Endothelial cell of umbilical vein (primary cell): ENCODE results near the gene ARMC3. TPM values are rescaled to one million over a fixed set of nuclear protein-coding genes. Genes with fewer than 3 reads are reported as not detected.

Source experiments
- BruUV-seq: library from RNA; stranded (reverse); fragments of 400-500 nt; replicated peaks from 2 replicates; lab custom pipeline; 2021; lab: Mats Ljungman, UMichigan
- CTCF ChIA-PET: fragments of 300-600, 350-600 bp; sonication (Branson Sonifier 250); formaldehyde crosslinking; loops from one replicate; lab custom pipeline; 2021; ENCODE audit warnings: antibody characterized with exemption, inconsistent platforms; lab: Charles Lee
- POLR2A ChIA-PET: fragments of 300-600, 350-600 bp; sonication (Branson Sonifier 250); formaldehyde crosslinking; loops from one replicate; lab custom pipeline; 2021; ENCODE audit warnings: antibody characterized with exemption, inconsistent platforms; lab: Charles Lee
- DNase-seq: peaks from one replicate; pipeline ENCODE4 v3.0.0-alpha.2; 2011; ENCODE audit warnings: low read depth, low spot score
- FAIRE-seq: peaks from 2 replicates; lab custom pipeline; 2011; peaks lifted over from hg19 to GRCh38; lab: Jason Lieb, UNC
- H2AFZ ChIP-seq: 2 replicates; pipeline ENCODE4 v1.6.0; 2012; ENCODE audit warnings: low read depth, low read length, control low read depth, inconsistent platforms
- H3K27ac ChIP-seq: 2 replicates; pipeline ENCODE4 v1.5.1; 2011; ENCODE audit warnings: low read depth, mild to moderate bottlenecking, control low read depth, low read length, moderate library complexity; ENCODE audit not compliant: insufficient read depth
- H3K27me3 ChIP-seq, 2 experiments: 2 replicates each; pipeline versions ENCODE4 v1.6.0 to v1.6.1; 2011; ENCODE audit warnings: low read length in 2 of 2, mixed read lengths in 1 of 2; ENCODE audit not compliant: control insufficient read depth in 2 of 2, insufficient read depth in 2 of 2
- H3K36me3 ChIP-seq, 2 experiments: 2 replicates in 1 of 2; 3 replicates in 1 of 2; pipeline ENCODE4 v1.5.1; 2011; ENCODE audit warnings: low read length in 2 of 2, mild to moderate bottlenecking in 1 of 2, moderate library complexity in 1 of 2; ENCODE audit not compliant: control insufficient read depth in 2 of 2, insufficient read depth in 2 of 2; ENCODE audit errors: extremely low read depth in 1 of 2
- H3K4me1 ChIP-seq: 3 replicates; pipeline ENCODE4 v1.5.1; 2011; ENCODE audit warnings: mild to moderate bottlenecking, low read length; ENCODE audit not compliant: control insufficient read depth, insufficient read depth; ENCODE audit errors: extremely low read depth
- H3K4me2 ChIP-seq: 2 replicates; pipeline ENCODE4 v1.6.1; 2011; ENCODE audit warnings: low read length, control low read depth, mixed read lengths; ENCODE audit not compliant: insufficient read depth
- H3K4me3 ChIP-seq, 3 experiments: fragments of 200-600 bp in 1 of 3; sonication (generic), shearing (Covaris generic) in 1 of 3; replicated peaks in 1 of 3; 2 replicates each; pipeline ENCODE4 v1.5.1; 2011 to 2016; ENCODE audit warnings: control low read depth in 3 of 3, low read length in 3 of 3, mild to moderate bottlenecking in 2 of 3, inconsistent platforms in 1 of 3, low read depth in 1 of 3, moderate library complexity in 1 of 3; ENCODE audit not compliant: insufficient read depth in 1 of 3
- H3K79me2 ChIP-seq: 2 replicates; pipeline ENCODE4 v1.6.0; 2012; ENCODE audit warnings: low read length, inconsistent platforms; ENCODE audit not compliant: control insufficient read depth, insufficient read depth
- H3K9ac ChIP-seq: replicated peaks from 2 replicates; pipeline ENCODE3; 2011; ENCODE audit warnings: low read length, control low read depth; ENCODE audit not compliant: insufficient read depth; ENCODE audit errors: extremely low read depth
- H3K9me1 ChIP-seq: replicated peaks from 3 replicates; pipeline ENCODE4 v1.6.0; 2011; ENCODE audit warnings: mild to moderate bottlenecking, low read length; ENCODE audit not compliant: control insufficient read depth, insufficient read depth; ENCODE audit errors: extremely low read depth
- H3K9me3 ChIP-seq: replicated peaks from 2 replicates; pipeline ENCODE4 v1.5.1; 2012; ENCODE audit warnings: low read length, inconsistent platforms; ENCODE audit not compliant: control insufficient read depth, insufficient read depth
- H4K20me1 ChIP-seq: replicated peaks from 2 replicates; pipeline ENCODE3; 2011; ENCODE audit warnings: mild to moderate bottlenecking, low read length; ENCODE audit not compliant: control insufficient read depth, insufficient read depth; ENCODE audit errors: extremely low read depth
- CTCF ChIP-seq, 2 donors: IDR thresholded peaks; 1 replicate in 1 of 2; 2 replicates in 1 of 2; pipeline ENCODE4 v1.5.1; 2011; ENCODE audit warnings: low read length in 2 of 2, mild to moderate bottlenecking in 2 of 2, moderate library complexity in 2 of 2, control low read depth in 1 of 2, inconsistent platforms in 1 of 2, low read depth in 1 of 2; ENCODE audit not compliant: insufficient read depth in 1 of 2; ENCODE audit errors: extremely low read depth in 1 of 2
- EZH2 ChIP-seq: IDR thresholded peaks from 2 replicates; pipeline ENCODE4 v1.6.1; 2012; ENCODE audit warnings: borderline replicate concordance, low read depth, mild to moderate bottlenecking, moderate library complexity, low read length, inconsistent platforms; ENCODE audit not compliant: severe bottlenecking
- FOS ChIP-seq: IDR thresholded peaks from 2 replicates; pipeline ENCODE4 v1.6.1; 2011; ENCODE audit warnings: mild to moderate bottlenecking, low read length, moderate library complexity, borderline replicate concordance; ENCODE audit not compliant: insufficient read depth
- GATA2 ChIP-seq: IDR thresholded peaks from 2 replicates; pipeline ENCODE4 v1.7.0; 2011; ENCODE audit warnings: low read depth, mild to moderate bottlenecking, moderate library complexity, mixed read lengths, low read length; ENCODE audit not compliant: insufficient read length, insufficient read depth
- JUN ChIP-seq: IDR thresholded peaks from 2 replicates; pipeline ENCODE4 v1.6.1; 2011; ENCODE audit warnings: borderline replicate concordance, low read depth; ENCODE audit not compliant: insufficient read length, insufficient read depth
- MYC ChIP-seq: IDR thresholded peaks from one replicate; pipeline ENCODE4 v1.6.1; 2011; ENCODE audit warnings: mild to moderate bottlenecking, low read depth, low read length
- POLR2A ChIP-seq: IDR thresholded peaks from 2 replicates; pipeline ENCODE4 v1.6.1; 2012; ENCODE audit warnings: low read depth, mild to moderate bottlenecking, control low read depth, low read length
- POLR2AphosphoS5 ChIP-seq: IDR thresholded peaks from 2 replicates; pipeline ENCODE4 v1.6.1; 2012; ENCODE audit warnings: low read depth, mild to moderate bottlenecking, control low read depth, low read length, moderate library complexity; ENCODE audit not compliant: insufficient read depth
- dilution Hi-C: fragments of 300-500 bp; cut with MboI; formaldehyde crosslinking; loops from one replicate; pipeline ENCODE4 v1.15.0; 2019; ENCODE audit warnings: low sequenced_read_pairs; ENCODE audit not compliant: extremely low pct_ligation_motif_present
- intact Hi-C: fragments of 100-400 bp; cut with micrococcal nuclease; formaldehyde crosslinking; loops from one replicate; pipeline ENCODE4 v1.10.0; 2022
- polyA plus RNA-seq, 4 experiments: library from polyadenylated mRNA; depleted of rRNA in 3 of 4; stranded (reverse) in 3 of 4; unstranded in 1 of 4; fragments of >200 nt; gene quantifications; 2 replicates each; pipeline versions ENCODE4 v1.2.1 to v1.2.3, GENCODE V29; 2011 to 2012; ENCODE audit warnings: missing spikeins in 1 of 4
- total RNA-seq: library from RNA; stranded (reverse); gene quantifications from 2 replicates; pipeline ENCODE4 v1.2.3, GENCODE V29; 2021
- TF ChIP-seq, protein P1 (sequence below): IDR thresholded peaks from 2 replicates; pipeline ENCODE4 v1.6.1; 2011; ENCODE audit not compliant: insufficient read depth, insufficient read length

The ARMC3 gene
- total and polyA plus RNA-seq, 2 donors (not counting 3 experiments of a cell fraction or from before 2014, with no cell fraction given): not detected

DNA sequence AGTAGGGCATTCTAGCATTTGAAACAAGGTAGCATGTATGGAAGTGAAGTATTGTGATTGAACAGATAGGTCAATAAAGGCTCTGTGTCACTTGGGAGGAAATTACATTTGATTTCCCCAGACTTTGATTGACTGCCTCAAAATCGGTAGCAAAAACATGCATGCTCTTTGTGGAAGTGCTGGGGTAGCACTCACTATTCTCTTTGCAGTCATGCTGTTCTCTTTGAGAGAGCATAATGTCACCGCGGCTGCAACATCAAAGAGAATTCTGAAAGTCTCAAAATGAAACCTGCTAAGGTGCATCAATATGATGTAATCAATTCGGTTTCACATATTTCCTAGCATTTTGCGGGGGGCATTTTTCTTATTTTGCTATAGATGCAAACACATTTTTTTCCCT lies 64.2 kb downstream of the ARMC3 start:
- Histone ChIP-seq H3K4me2 (no peak overlapping the region), H3K27ac (no peak overlapping the region), H2AFZ (no peak overlapping the region), H3K79me2 (no peaks in the 10 kb centered on the region), H3K9ac (no peak overlapping the region), H3K4me1 (no peaks in the 10 kb centered on the region), H3K27me3 (peaks cover 7 to 49% of the 10 kb centered on the region in 2 experiments), H3K9me3 (no peaks in the 10 kb centered on the region), H4K20me1 (no peaks in the 10 kb centered on the region), H3K4me3 (no peak overlapping the region), H3K36me3 (no peaks in the 10 kb centered on the region), H3K9me1 (no peaks in the 10 kb centered on the region)
- FAIRE-seq (no peak), DNase-seq (no peak)
- BruUV-seq: no TSS peak
- no peak for TF ChIP-seq GATA2
- no peak for TF ChIP-seq CTCF (IDR thresholded peaks at IDR 0.05; ENCODE audit: extremely low read depth in 1 of 2, insufficient read depth in 1 of 2, low read depth in 1 of 2, low read length in 2 of 2)
- no peak for TF ChIP-seq POLR2AphosphoS5
- TF ChIP-seq, protein P1, sequence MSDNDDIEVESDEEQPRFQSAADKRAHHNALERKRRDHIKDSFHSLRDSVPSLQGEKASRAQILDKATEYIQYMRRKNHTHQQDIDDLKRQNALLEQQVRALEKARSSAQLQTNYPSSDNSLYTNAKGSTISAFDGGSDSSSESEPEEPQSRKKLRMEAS: no peak
- no peak for TF ChIP-seq POLR2A
- TF ChIP-seq EZH2: no peak
- no peak for TF ChIP-seq JUN
- no peak for TF ChIP-seq MYC
- no peak for TF ChIP-seq FOS
- intact Hi-C loops: no loop called here
- ChIA-PET POLR2A (no interaction called here), CTCF (interaction anchor here (4.8 kb wide), 1 partner anchor 418 kb away, joined by 76 read pairs; no protein-coding TSS in a partner anchor)
- dilution Hi-C loops: no loop called here
